GM12878 (cell line): ENCODE results near the gene HECTD4. TPM values are rescaled to one million over a fixed set of nuclear protein-coding genes. Genes with fewer than 3 reads are reported as not detected.

Experiments used
- ASH2L ChIP-seq: fragments of 300-600, 200-600 bp; sonication (generic); IDR thresholded peaks from 2 replicates; pipeline ENCODE4 v1.6.1; 2017; ENCODE audit warnings: low read depth, mild to moderate bottlenecking, borderline replicate concordance
- ATF3 ChIP-seq: IDR thresholded peaks from 2 replicates; pipeline ENCODE4 v1.6.1; 2011; ENCODE audit warnings: low read depth, mild to moderate bottlenecking, low read length, moderate library complexity, borderline replicate concordance; ENCODE audit errors: extremely low read depth
- CUX1 ChIP-seq: IDR thresholded peaks from 2 replicates; pipeline ENCODE4 v1.6.1; 2012; ENCODE audit warnings: improper control_type of control experiment, low read depth, low read length; ENCODE audit not compliant: insufficient replicate concordance
- E2F4 ChIP-seq: IDR thresholded peaks from 2 replicates; pipeline ENCODE4 v1.6.1; 2012; ENCODE audit warnings: low read depth, low read length, improper control_type of control experiment
- FOXM1 ChIP-seq: IDR thresholded peaks from 2 replicates; pipeline ENCODE4 v1.6.1; 2012; ENCODE audit warnings: low read depth, mild to moderate bottlenecking, inconsistent platforms, low read length, moderate library complexity
- MLLT1 ChIP-seq: fragments of 450-650 bp; IDR thresholded peaks from 2 replicates; pipeline ENCODE4 v1.6.1; 2016; ENCODE audit warnings: mild to moderate bottlenecking
- MXI1 ChIP-seq: fragments of 150-350 bp; IDR thresholded peaks from 2 replicates; pipeline ENCODE4 v1.6.1; 2011; ENCODE audit warnings: low read depth, mild to moderate bottlenecking, inconsistent platforms, low read length, improper control_type of control experiment
- MYB ChIP-seq: fragments of 150-350 bp; IDR thresholded peaks from 2 replicates; pipeline ENCODE4 v1.6.1; 2014; ENCODE audit warnings: mild to moderate bottlenecking, low read depth, low read length, borderline replicate concordance
- NBN ChIP-seq: fragments of 450-650 bp; IDR thresholded peaks from 2 replicates; pipeline ENCODE4 v1.6.1; 2016
- STAT3 ChIP-seq: IDR thresholded peaks from 2 replicates; pipeline ENCODE4 v1.6.1; 2011; ENCODE audit warnings: low read depth, low read length, improper control_type of control experiment
- TBL1XR1 ChIP-seq: IDR thresholded peaks from 2 replicates; pipeline ENCODE4 v1.6.1; 2012; ENCODE audit warnings: low read depth, low read length, improper control_type of control experiment
- TCF12 ChIP-seq: IDR thresholded peaks from 2 replicates; pipeline ENCODE4 v1.6.1; 2011; ENCODE audit warnings: low read depth, mild to moderate bottlenecking, low read length
- TCF7 ChIP-seq: IDR thresholded peaks from 2 replicates; pipeline ENCODE4 v1.6.1; 2014; ENCODE audit warnings: antibody characterized with exemption, borderline replicate concordance
- USF2 ChIP-seq: IDR thresholded peaks from 2 replicates; pipeline ENCODE4 v1.6.1; 2011; ENCODE audit warnings: low read depth, low read length, improper control_type of control experiment, borderline replicate concordance
- WRNIP1 ChIP-seq: IDR thresholded peaks from 2 replicates; pipeline ENCODE4 v1.6.1; 2011; ENCODE audit warnings: low read depth, low read length, improper control_type of control experiment, borderline replicate concordance
- ZBED1 ChIP-seq: IDR thresholded peaks from 2 replicates; pipeline ENCODE4 v1.6.1; 2016; ENCODE audit warnings: borderline replicate concordance
- ZNF274 ChIP-seq: IDR thresholded peaks from one replicate; pipeline ENCODE4 v1.8.0; 2011; ENCODE audit not compliant: insufficient read length, insufficient read depth
- ZZZ3 ChIP-seq: IDR thresholded peaks from 2 replicates; pipeline ENCODE4 v1.6.1; 2011; ENCODE audit warnings: low read depth; ENCODE audit not compliant: control insufficient read depth, insufficient read length
- polyA plus RNA-seq, 11 experiments: library from polyadenylated mRNA; depleted of rRNA in 4 of 11; unstranded in 6 of 11; stranded (reverse) in 5 of 11; fragments of >200 nt; fragmentation: Nextera tagmentation in 4 of 11; fragmentation: Illumina TruSeq in 1 of 11; extraction: Ambion mirVana in 4 of 11; extraction: Trizol in 1 of 11; gene quantifications; 1 replicate in 1 of 11; 2 replicates in 10 of 11; pipeline versions ENCODE4 v1.2.1 to v1.2.3, GENCODE V29; 2011 to 2016; ENCODE audit warnings: inconsistent platforms in 2 of 11, missing spikeins in 2 of 11, low read depth in 1 of 11
- total RNA-seq, 4 experiments: library from RNA; depleted of rRNA in 3 of 4; stranded (reverse); fragments of >200 nt in 3 of 4; fragmentation: Illumina TruSeq in 1 of 4; extraction: Trizol in 1 of 4; gene quantifications; 2 replicates each; pipeline versions ENCODE4 v1.2.1 to v1.2.3, GENCODE V29; 2013 to 2021

Gene HECTD4
- total and polyA plus RNA-seq, 10 of the 15 experiments (the other 5 are each of a cell fraction or from before 2014, with no cell fraction given), result 5.8 to 43.9 (median 17.9) TPM

- TF ChIP-seq TCF12 (no peak), ASH2L (peak; percentile 81), NBN (no peak), MYB (no peak), ZBED1 (no peak), STAT3 (no peak), MLLT1 (no peak), TCF7 (no peak), ZNF274 (no peak), TBL1XR1 (no peak), WRNIP1 (no peak), MXI1 (peak; percentile 46; the same call in 1 of the 2 replicates), FOXM1 (no peak), ATF3 (no peak), CUX1 (no peak), USF2 (no peak), ZZZ3 (no peak), E2F4 (no peak)
Measured at GRCh38 chr12:112381883-112382796, at the start of gene HECTD4 (continued).
